ENCODE data around the gene PRR27.

PRR27 gene

DNA sequence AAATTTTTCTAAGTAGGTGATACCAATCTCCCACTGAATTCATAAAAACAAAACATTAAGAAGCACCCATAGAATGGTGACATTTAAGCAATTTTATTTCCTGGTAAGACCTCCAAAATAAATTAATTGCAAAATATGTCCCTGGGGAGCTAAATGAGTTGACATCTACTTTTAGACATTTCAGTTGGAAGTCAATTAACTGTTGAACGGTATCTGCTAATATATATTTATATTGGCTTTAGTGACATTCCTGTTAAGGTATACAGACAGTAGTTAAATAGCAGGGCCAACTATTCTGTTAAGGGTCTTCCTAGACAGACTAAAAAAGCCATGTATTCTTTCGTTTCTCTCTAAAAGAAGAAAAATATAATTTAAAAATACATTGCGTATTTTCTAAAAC lies at the start of gene PRR27:
Gene PRR27, plus strand, starts transcription at position 301 of the 400 bp plus-strand sequence. CDS start 139 bp downstream, outside the sequence.
- DNase-seq: no peak

DNA sequence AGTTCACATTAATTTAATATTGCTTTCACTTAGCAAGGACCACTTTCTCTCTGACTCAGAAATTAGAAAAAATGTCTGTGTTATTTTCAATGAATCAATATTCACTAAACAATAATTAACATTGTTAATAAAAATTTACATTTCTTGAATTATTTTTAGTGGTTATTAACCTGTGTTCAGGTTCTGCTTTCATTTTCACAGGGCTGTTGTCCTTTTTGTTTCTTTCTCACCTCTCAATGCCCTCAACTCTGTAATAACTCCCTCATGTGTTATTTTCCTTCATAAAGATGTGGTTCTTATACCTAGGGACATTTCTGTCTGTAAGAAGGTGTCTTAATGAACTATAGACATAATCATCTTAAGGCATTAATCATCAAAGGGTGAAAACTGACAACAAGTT lies 43.1 kb upstream of the PRR27 start:
- no peak for DNase-seq

DNA sequence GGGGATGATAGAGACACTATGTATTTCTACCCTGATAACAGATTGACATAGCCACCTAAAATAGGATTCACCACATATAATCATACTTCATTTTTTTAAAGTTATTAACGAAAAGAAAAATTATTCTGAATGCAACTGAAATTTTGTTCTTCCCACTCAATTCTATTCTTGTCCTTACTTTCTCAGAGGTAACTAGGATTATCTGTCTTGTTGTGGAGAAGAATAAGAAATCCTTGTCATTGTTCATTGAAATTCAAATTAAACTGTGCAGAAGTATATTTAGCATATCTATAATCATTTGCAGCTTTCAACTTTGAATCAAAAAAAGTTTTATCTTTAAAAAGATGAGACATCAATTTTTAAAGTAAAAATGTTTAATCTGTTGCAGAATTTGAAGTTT lies 40.4 kb upstream of the PRR27 start:
- no peak for DNase-seq

DNA sequence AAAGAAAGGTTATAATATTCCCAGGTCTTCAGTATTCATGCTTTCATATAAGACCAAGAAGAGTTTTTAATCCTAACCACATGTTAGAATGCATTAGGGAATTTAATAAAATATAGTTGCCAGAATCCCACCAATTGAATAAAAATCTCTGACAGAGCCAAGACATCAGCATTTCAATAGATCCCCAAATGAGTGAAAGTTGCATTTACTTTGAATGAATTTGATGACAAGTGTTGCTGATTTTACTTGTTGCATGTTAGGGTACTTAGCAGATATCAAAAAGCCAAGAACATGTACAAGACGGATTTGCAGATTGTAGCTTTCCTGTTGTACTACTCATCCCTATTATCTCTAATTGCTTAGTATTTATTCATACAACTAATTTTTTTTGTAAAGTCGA lies 39.9 kb upstream of the PRR27 start:
- no peak for DNase-seq

DNA sequence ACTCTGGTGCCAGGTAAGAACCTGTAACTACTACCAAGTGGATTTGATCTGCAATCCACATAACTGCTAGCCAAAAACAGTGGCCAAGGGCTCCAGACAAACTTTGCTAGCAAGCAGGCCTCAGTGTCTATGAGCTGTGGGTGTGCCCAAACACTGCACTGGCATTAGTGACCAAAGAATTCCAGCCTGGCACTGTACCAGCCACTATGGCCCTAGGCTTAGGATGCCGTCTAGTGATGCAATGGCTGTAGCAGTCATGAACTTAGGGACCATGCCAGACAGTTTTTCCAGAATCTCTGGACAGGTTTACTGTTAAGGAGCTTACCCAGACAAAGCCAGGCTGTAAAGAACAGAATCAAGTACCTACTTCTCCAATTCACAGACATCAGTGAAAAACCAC lies 33.7 kb upstream of the PRR27 start:
- no peak for DNase-seq

DNA sequence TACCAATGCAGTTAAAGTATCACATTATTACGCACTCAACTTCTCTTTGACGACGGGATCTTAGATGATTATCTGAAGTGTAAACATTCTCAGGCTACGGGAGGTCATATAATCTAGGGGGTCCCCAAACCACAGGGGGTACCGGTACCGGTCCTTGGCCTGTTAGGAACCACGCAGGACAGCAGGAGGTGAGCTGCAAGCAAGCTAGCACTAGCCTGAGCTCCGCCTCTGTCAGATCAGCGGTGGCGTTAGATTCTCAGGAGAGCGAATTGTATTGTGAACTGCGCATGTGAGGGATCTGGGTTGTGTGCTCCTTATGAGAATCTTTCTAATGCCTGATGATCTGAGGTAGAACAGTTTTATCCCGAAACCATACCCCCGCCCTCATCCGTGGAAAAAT lies 20.6 kb upstream of the PRR27 start:
- no peak for DNase-seq

DNA sequence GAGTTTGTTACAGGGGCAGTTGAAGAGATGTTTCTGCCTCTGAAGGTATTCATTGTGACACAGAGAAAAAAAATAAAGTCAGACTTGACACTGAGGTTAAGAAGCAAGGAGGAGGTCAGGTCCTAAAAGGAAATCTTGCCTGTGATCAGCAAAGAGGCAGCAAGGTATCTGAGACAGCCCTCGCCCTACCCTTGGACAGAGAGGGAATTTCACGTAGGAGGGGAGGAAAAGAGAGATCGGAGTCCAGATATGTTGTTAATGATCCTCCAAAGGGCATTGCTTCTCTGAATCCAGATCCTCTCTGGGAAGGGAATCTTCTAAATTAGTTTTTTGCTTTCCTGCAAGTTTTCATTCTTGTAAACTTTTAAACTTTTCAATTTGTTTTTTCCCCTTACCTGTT lies 15.3 kb upstream of the PRR27 start:
- no peak for DNase-seq

DNA sequence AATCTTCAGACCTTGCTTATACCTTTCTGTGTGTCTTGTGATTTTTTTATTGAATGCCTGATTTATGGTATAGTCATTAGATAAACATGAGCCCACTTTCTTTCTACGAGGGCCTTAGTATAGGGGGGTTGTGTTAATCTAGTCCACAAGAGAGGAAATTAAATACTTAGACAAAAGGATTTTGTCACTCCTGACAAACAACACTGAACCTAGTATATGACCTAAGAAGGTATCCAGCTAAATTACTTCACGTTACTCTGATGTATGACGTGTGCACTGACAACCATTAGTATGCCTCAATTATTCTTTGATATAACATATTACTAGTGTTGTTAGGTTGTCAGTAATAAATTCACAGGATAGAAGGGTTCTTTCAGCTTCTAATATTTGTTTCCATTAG lies 2.8 kb upstream of the PRR27 start:
- DNase-seq: no peak

DNA sequence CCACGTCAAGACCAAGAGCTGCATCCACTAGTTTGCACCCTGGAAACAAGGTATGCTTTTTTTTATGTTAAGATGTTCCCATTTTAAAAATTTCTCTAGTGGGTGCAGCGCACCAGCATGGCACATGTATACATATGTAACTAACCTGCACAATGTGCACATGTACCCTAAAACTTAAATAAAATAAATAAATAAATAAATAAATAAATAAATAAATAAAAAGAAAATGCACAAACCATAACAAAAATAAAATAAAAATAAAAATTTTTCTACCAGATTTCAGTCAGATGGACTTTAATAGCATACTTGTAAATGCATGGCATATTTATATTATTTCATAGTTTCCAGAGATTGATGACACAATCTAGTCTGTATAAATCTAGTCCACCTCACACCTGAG lies 1.9 kb upstream of the PRR27 start:
- no peak for DNase-seq

DNA sequence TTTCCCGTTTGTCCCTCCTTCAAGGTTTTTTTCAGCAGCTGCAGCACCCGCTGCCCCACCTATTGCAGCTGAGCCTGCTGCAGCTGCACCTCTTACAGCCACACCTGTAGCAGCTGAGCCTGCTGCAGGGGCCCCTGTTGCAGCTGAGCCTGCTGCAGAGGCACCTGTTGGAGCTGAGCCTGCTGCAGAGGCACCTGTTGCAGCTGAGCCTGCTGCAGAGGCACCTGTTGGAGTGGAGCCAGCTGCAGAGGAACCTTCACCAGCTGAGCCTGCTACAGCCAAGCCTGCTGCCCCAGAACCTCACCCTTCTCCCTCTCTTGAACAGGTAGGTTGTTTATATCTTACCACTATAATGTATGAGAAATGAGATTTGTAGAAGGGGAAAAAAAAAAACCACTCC lies 4.5 kb downstream of the PRR27 start:
- DNase-seq: no peak

DNA sequence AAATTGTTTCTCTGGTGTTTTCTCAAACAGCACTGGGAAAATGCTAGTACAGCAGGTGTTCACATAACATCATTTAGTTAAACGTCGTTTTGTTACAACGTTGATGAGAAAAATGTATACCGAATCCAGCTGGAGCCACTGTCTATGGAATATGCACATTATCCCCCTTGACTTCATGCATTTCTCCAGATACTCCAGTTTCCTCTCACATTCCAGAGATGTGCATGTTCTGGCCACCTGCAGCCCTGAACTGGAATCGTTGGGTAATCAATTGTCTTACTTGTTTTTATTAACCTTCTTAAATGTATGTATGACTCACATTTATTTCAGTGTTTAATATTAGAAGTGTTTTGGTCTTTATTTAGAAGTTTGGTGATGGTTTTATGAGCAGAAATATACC lies 23.1 kb downstream of the PRR27 start:
- no peak for DNase-seq

DNA sequence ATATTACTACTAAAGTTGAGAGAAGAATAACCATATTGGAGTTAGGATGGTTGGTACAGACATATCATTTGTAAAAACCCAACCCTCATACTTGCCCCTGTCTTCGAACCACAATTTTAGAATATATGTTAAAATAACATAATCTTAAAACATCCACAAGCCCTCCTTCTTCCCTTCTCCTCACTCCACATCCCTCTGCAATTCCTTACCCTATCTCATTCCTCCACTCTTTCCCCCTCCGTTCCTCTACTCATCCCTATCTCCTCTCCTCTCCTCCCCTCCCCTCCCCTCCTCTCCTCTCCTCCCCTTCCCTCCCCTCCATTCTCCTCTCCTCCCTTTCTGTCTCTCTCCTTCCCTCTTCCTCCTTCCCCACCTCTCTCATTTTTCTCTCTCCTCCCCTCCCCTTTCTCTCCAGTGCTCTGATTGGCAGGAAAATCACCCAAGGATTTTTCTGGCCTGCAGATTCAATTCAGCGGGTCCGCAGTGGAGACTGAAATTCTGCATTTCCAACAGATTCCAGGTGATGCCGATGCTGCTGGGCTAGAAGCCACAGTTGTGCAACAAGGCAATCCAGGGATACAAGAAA lies 24.1 kb downstream of the PRR27 start:
- DNase-seq: no peak

DNA sequence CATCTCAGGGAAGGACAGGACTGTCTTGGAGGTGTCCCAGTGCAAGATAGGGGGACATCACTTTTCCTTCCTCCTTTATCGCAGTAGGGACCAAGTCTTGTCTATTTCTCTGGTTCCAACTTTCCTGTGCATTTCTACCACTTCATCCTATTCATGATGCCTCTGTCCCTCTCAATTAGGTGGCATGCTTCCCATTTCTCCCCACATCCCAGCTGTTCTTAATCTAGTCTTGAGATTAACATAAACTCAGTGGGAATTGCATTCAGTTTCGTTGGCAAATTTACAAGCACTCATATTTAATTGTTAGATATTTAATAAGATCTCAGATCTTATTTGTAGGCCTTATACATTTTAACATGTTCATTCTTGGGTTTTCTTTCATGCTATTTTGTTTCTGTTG lies 25.8 kb downstream of the PRR27 start:
- DNase-seq: no peak

DNA sequence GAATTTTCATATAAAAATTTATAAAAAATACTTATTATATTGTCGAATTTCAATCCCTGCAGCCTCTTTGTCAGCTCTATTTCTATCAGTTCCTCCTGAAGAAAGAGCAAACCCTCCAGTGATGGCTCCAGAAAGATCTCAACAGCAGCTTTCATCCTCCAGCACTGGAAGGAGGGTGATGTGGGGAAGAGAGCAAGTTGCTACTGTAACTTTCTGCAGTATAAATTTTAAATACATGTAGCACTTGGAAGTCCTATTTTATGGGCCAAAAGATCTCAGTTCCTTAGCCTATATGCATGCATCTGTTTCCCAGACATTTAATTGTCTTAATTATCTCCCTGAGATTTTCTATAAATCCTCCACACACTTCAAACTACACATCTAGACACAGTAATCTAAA lies 27.8 kb downstream of the PRR27 start:
- no peak for DNase-seq

DNA sequence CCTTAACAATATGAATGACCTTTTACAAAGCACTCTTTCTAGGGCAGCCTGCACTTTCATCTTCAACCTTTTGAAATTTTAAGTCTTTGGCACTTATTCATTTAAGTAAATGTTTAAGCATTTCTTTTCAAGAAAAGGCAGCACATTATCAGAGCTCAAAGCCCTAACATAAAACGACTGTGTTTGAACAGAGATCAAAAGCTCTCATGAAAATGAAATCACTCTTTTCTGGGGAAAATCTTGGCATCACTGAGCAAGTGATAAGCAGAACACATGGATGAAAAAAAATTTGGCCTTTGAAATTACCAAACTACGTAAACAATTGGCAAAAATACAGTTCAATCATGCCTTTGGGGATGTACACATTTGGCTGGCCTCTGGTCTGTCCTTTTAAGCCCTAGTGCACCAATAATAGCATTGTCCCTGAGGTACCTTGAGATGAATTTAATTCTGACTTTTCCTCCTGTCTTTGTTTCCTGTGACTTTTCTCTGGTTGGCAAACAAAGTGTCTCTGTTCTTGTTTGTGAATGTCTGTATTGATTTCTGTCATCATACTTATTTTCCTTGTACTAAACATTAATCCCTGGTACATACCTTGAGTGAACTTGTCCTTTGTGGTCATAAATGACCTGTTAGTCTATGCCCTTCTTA lies 28.6 kb downstream of the PRR27 start:
- DNase-seq: no peak

DNA sequence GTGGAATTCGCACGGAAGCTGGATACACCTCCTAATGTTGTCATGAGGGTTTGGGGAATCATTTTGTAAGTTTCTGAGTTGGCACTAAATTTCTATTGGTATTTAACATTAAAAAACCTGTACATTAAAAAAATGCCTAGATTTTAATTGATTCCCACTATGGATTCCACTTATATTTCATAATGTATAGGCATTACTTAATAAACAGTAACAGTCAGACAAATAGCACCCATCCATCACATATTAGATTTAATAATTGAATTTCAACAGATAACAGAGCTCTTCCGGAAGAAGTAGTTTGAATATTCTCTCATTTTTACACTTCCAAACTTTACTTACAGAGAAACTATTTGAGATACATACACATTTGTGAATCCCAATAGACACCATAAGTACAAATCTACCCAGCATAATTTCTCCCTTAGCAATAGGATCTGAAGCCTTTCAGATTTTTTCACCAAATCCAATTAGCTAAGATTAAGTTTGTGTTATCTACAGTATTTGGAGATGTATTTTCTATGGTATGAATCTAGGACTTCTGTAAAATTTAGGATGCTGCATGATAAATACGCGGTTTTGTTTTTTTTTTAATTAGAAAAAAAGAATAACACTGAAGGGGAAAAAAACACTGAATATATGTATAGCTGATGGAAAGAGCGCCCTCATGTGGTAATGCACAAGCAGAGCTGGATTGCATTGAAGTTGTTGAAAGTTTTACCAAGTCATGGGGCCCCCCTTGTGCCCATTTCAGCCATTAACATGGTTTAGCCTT lies 29.3 kb downstream of the PRR27 start:
- DNase-seq: peak; percentile 0 to 7

DNA sequence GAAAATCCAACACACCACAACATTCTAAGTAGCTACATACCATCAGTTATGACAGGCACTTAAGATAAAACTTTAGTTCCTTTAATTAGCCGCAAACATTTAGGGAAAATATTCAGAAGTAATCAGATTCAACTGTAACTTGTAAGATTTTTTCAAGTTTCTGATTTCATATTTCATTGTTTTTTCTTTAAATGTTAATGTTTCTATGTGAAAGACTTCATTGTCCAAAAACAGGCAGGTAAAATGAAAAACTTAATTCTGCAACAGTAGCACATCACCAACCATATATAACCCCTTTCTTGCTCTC lies 29.9 kb downstream of the PRR27 start:
- no peak for DNase-seq

DNA sequence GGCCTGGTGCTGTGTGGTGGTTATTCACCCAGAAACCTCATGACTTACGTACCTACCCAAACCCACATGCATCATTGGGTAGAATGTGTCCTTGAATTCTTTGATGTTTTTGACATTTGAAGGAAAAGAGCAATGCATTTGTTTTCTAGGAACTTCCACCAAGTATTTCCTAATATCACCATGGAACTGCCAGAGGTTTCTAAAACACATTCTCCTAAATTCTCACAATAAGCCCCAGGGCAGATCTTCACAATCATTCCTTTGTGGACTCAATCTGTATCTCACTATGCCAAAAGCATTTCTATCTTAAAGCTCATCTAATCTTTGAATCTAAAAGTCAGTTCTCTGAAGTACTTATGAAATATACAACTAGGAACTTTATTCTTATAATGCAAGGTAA lies 33.2 kb downstream of the PRR27 start:
- no peak for DNase-seq

DNA sequence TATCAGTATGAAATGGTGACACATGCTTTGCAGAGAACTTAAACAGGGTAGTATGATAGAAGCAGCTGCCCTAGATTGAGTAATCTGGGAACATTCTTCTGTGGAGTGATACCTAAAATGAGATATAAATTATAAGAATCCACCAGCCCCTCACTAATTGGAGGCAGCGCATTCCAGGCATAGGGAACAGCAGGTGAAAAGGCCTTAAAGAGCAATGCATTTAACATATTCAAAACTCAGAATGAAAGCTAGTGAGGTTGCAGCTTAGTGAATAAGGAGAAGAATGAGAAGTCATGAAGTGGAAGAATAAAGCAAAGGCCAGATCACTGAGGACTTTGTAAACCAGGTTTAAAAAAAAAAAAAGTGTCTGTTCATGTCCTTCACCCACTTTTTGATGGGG lies 36.5 kb downstream of the PRR27 start:
- no peak for DNase-seq

DNA sequence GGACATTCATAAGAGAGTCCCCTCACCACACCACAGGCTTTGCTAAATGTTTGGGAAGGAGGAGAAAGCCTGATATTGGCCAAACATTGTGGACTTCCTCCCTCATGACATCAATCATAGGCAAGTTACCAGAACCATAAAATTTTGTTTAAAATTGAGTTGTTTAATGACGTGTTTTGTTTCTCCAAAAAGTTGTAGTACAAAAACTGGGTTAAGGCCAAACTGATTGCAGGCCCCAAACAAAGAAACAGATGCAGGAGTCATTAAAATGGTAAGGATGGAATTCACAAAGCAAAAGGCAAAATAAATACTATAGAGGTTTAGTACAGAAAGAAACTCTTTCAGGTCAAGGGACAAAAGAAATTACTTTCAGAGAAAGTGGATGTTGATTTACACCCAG lies 37.6 kb downstream of the PRR27 start:
- no peak for DNase-seq

DNA sequence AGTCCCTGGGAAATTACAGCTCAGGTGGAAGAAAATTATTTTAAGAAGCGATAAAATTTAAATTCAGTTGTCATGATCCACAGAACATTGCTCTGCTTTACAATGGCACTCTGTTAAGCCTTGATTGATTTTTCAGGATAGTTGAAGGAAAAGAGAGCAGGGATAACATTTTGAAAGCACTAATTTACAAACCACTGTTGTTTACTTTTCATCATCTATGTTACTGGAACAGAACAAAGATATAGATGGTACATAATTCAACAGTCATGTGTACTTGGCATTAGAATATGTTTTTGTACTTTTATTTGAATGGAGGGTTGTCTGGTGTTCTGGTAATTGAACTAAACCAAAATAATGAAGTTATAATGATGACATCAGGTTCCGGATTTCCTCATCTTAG lies 38.9 kb downstream of the PRR27 start:
- DNase-seq: no peak

DNA sequence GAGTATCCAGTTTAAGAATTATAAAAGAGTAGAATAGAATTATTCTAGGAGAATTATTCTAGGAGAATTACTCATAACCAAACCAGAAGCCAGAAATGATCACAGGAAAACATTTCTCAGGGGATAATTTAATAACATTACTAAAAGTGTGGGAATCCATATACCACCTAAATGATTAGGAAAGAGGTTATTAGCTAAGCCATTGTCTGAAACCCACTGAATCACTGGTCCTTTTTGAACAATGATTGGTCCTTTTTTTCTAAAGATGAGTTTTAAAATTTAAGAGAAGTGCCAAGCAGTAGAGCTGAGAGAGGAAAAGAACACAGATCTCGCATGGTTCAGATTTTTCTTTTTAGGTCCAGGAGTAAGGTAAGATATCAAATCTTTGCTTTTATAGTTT lies 41.4 kb downstream of the PRR27 start, which contains the start of gene ODAM:
Gene ODAM, plus strand, starts transcription at position 301 of the 400 bp plus-strand sequence. CDS start 819 bp downstream, outside the sequence.
- DNase-seq: no peak

DNA sequence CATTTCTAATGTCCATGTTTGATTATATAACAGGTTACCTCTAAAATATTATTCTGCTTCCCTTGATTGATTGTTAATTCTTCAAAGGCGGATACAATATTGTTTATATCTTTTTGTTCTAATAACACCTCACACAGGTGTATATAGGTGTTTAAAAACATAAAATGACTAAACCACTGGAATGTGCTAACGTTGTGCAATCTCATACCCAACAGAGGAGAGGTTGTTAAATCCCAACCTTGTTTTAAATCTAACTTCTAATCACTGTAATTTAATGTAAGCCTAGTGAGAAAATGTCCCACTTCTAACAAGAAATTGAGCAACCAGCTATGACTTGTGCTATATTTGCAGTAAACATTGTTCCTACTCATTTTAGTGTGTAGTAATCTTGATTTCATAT lies 42.8 kb downstream of the PRR27 start:
- no peak for DNase-seq

DNA sequence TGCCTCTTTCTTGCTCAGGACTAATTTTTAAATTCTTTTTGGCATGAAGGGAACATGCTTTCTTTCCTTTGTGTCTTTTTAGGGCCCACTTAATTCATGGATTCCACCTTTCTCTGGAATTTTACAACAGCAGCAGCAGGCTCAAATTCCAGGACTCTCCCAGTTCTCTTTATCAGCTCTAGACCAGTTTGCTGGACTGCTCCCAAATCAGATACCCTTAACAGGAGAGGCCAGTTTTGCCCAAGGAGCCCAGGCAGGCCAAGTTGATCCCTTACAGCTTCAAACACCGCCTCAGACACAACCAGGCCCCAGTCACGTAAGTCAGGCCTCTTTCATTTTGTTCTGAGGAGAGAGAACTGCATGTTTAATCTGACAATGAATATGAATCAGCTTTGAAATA lies 43.8 kb downstream of the PRR27 start:
- no peak for DNase-seq

DNA sequence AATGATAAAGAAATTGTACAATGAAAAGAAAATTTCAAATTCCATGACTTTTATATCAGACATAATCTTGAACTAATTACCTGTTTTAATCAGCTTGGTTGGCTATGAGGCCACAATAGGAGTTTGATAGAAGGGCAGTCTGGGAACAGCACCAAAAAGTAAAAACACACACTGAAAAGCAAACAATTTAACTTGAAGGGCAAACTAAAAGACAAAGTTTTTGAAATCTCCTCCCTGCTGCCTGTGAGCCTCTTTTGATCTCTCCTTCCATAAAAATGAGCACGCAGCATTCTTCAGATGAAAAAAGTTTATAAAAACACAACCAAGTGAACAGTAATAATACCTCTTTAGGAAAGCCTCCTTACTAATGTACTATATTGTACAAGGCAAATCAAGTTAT lies 49.6 kb downstream of the PRR27 start:
- DNase-seq: no peak
